ENCODE results near the gene DNAH3. TPM values are rescaled to one million over a fixed set of nuclear protein-coding genes. Genes with fewer than 3 reads are reported as not detected.

DNAH3 gene
- total and polyA plus RNA-seq, 2 of the 8 experiments (the other 6 are each of a cell fraction or from before 2014, with no cell fraction given) = 0.57 to 0.71 TPM

- Histone ChIP-seq H3K27ac (ENCODE audit: low read depth, low read length) (no peak overlapping the region), H4K91ac (replicated peaks; ENCODE audit: insufficient read length, low read length) (no peak overlapping the region), H2AK5ac (ENCODE audit: low read depth, low read length) (no peak overlapping the region), H4K8ac (ENCODE audit: extremely low read depth, insufficient read depth, low read length) (no peak overlapping the region), H2BK12ac (ENCODE audit: low read depth, low read length) (no peak overlapping the region), H2AFZ (ENCODE audit: low read length) (no peak overlapping the region), H3K36me3 (ENCODE audit: control insufficient read depth in 2 of 4, insufficient read depth in 4 of 4, low read length in 3 of 4) (no peaks in the 10 kb centered on the region), H2BK15ac (ENCODE audit: low read length) (no peak overlapping the region), H3K23me2 (ENCODE audit: low read depth, low read length) (no peaks in the 10 kb centered on the region), H2BK20ac (ENCODE audit: low read length) (no peak overlapping the region), H3K27me3 (replicated peaks in 1 of 4; ENCODE audit: control insufficient read depth in 3 of 4, extremely low read depth in 1 of 4, insufficient read depth in 3 of 4, low read length in 3 of 4) (no peaks in the 10 kb centered on the region), H3K4me2 (ENCODE audit: insufficient read depth in 1 of 2, low read depth in 2 of 2, low read length in 2 of 2) (no peak overlapping the region), H4K5ac (ENCODE audit: insufficient read length, low read depth, low read length) (no peak overlapping the region), H2BK120ac (replicated peaks; ENCODE audit: low read depth, low read length) (no peak overlapping the region), H3K9me3 (ENCODE audit: insufficient read depth in 2 of 2, low read depth in 1 of 2, low read length in 1 of 2) (no peaks in the 10 kb centered on the region), H2BK5ac (ENCODE audit: low read depth, low read length) (no peak overlapping the region), H3K14ac (ENCODE audit: insufficient read length) (no peak overlapping the region), H3K56ac (replicated peaks; ENCODE audit: insufficient read length, low read depth, low read length) (no peak overlapping the region), H3K4me3 (ENCODE audit: extremely low read depth in 1 of 4, insufficient read depth in 2 of 4, low read depth in 3 of 4, low read length in 4 of 4) (no peak overlapping the region), H3K79me1 (ENCODE audit: low read depth, low read length) (no peaks in the 10 kb centered on the region), H4K20me1 (replicated peaks in 1 of 2; ENCODE audit: control insufficient read depth in 1 of 2, insufficient read depth in 2 of 2, low read length in 2 of 2) (no peaks in the 10 kb centered on the region), H3K4me1 (replicated peaks in 1 of 4; ENCODE audit: control insufficient read depth in 3 of 4, insufficient read depth in 4 of 4, low read length in 3 of 4) (no peaks in the 10 kb centered on the region), H3K79me2 (ENCODE audit: control insufficient read depth in 1 of 2, insufficient read depth in 2 of 2, low read length in 2 of 2) (no peaks in the 10 kb centered on the region), H3K23ac (ENCODE audit: insufficient read length) (no peak overlapping the region), H3K9ac (replicated peaks in 1 of 4; ENCODE audit: extremely low read depth in 1 of 4, low read depth in 3 of 4, low read length in 3 of 4) (no peak overlapping the region), H3K18ac (ENCODE audit: extremely low read depth, low read length) (no peak overlapping the region), H3K4ac (replicated peaks; ENCODE audit: insufficient read length, low read depth, low read length) (no peak overlapping the region)
- DNase-seq (ENCODE audit: low read depth in 1 of 2, low spot score in 2 of 2) (no peak), FAIRE-seq (no peak)
- ChIA-PET CTCF (ENCODE audit: partially characterized antibody) (interaction anchor here (1.6 to 1.9 kb wide), 2 partner anchors 12 to 80 kb away, joined by 3 to 4 read pairs; no protein-coding TSS in a partner anchor), POLR2A (ENCODE audit: partially characterized antibody) (no interaction called here)
- WGBS, 2 experiments (ENCODE audit: extremely low coverage in 1 of 2, insufficient coverage in 1 of 2, insufficient read length in 1 of 2, insufficient replicate concordance in 2 of 2, low coverage in 1 of 2, low lambda C conversion rate in 2 of 2, missing lambda C conversion rate in 1 of 2) = 87% methylated on average over 1 of the region's 1 CpG; no CpG with 5 or more reads in 1 of the 2 experiments
- no peak for TF ChIP-seq SRF (IDR thresholded peaks at IDR 0.05; ENCODE audit: low read depth, low read length)
- TF ChIP-seq HDAC2 (IDR thresholded peaks at IDR 0.05; ENCODE audit: borderline replicate concordance in 1 of 2, low read depth in 2 of 2, low read length in 2 of 2) = no peak
- TF ChIP-seq TAF1 (IDR thresholded peaks at IDR 0.05; ENCODE audit: low read depth, low read length) = no peak
- TF ChIP-seq NRF1 (IDR thresholded peaks at IDR 0.05; ENCODE audit: low read depth, low read length) = no peak
- TF ChIP-seq GTF2F1 (IDR thresholded peaks at IDR 0.05; ENCODE audit: borderline replicate concordance, low read depth, low read length) = no peak
- TF ChIP-seq CREB1 (IDR thresholded peaks at IDR 0.05) = no peak
- no peak for TF ChIP-seq TEAD4 (IDR thresholded peaks at IDR 0.05; ENCODE audit: low read depth, low read length)
- no peak for TF ChIP-seq CBX5 (IDR thresholded peaks at IDR 0.05; ENCODE audit: low read depth, low read length)
- no peak for TF ChIP-seq CHD2 (IDR thresholded peaks at IDR 0.05; ENCODE audit: low read length)
- TF ChIP-seq SAP30 (IDR thresholded peaks at IDR 0.05; ENCODE audit: insufficient read depth, insufficient replicate concordance, low read length) = no peak
- no peak for TF ChIP-seq SIX5 (IDR thresholded peaks at IDR 0.05; ENCODE audit: low read depth, low read length)
- no peak for TF ChIP-seq GABPA (IDR thresholded peaks at IDR 0.05; ENCODE audit: borderline replicate concordance, insufficient read depth, low read length)
- TF ChIP-seq TBP (IDR thresholded peaks at IDR 0.05; ENCODE audit: low read depth, low read length) = no peak
- no peak for TF ChIP-seq RXRA (IDR thresholded peaks at IDR 0.05; ENCODE audit: insufficient read depth, low read depth, low read length)
- no peak for TF ChIP-seq NANOG (IDR thresholded peaks at IDR 0.05; ENCODE audit: insufficient read depth, low read depth, low read length, poor library complexity, severe bottlenecking)
Measured at GRCh38 chr16:20930365-20930690, 220.3 kb downstream of the DNAH3 start.

All from H1 (cell line).